Measurements from ENCODE around the gene ACAT2.
"Not testable (repeated sequence)": the region's sequence is repeated elsewhere in the genome, so short reads cannot be mapped to it uniquely, and the experiment has no call there.

The ACAT2 gene

GRCh38 chr6:159718634-159719033 lies 43.2 kb upstream of the ACAT2 start:
- H3K27me3 ChIP-seq (ENCODE audit: insufficient read depth, insufficient read length) = no peaks in the 10 kb centered on the region
- H3K9ac ChIP-seq (ENCODE audit: insufficient read length, low read depth) = no peak overlapping the region
- H3K9me3 ChIP-seq (ENCODE audit: insufficient read depth, low read length) = no peaks in the 10 kb centered on the region
- no peaks in the 10 kb centered on the region for H3K4me1 ChIP-seq (ENCODE audit: insufficient read depth, insufficient read length)
- peaks cover 4% of the 10 kb centered on the region for H3K36me3 ChIP-seq (ENCODE audit: insufficient read depth, insufficient read length, low read length)
- no peak overlapping the region for H3K4me3 ChIP-seq (ENCODE audit: insufficient read length, low read depth)
- DNase-seq (ENCODE audit: low read depth, low spot score) = no peak
- TF ChIP-seq SUZ12 (IDR thresholded peaks at IDR 0.05; ENCODE audit: extremely low read depth, insufficient read depth, insufficient read length) (no peak), ZNF274 (IDR thresholded peaks at IDR 0.05; ENCODE audit: low read depth, low read length) (no peak), YY1 (IDR thresholded peaks at IDR 0.05; ENCODE audit: insufficient read depth, insufficient read length) (no peak)

- DNase-seq (ENCODE audit: low read depth, low spot score) = no peak
- no peaks in the 10 kb centered on the region for H3K9me3 ChIP-seq (ENCODE audit: insufficient read depth, low read length)
- no peak for TF ChIP-seq SUZ12 (IDR thresholded peaks at IDR 0.05; ENCODE audit: extremely low read depth, insufficient read depth, insufficient read length)
- no peak for TF ChIP-seq ZNF274 (IDR thresholded peaks at IDR 0.05; ENCODE audit: low read depth, low read length)
- no peak for TF ChIP-seq YY1 (IDR thresholded peaks at IDR 0.05; ENCODE audit: insufficient read depth, insufficient read length)
- peaks cover 4% of the 10 kb centered on the region for H3K36me3 ChIP-seq (ENCODE audit: insufficient read depth, insufficient read length, low read length)
- no peaks in the 10 kb centered on the region for H3K4me1 ChIP-seq (ENCODE audit: insufficient read depth, insufficient read length)
- H3K9ac ChIP-seq (ENCODE audit: insufficient read length, low read depth) = no peak overlapping the region
- H3K27me3 ChIP-seq (ENCODE audit: insufficient read depth, insufficient read length) = no peaks in the 10 kb centered on the region
- H3K4me3 ChIP-seq (ENCODE audit: insufficient read length, low read depth) = no peak overlapping the region
Measured at GRCh38 chr6:159719287-159719686, 42.6 kb upstream of the ACAT2 start.

- Histone ChIP-seq H3K9ac (ENCODE audit: insufficient read length, low read depth) (no peak overlapping the region), H3K4me1 (ENCODE audit: insufficient read depth, insufficient read length) (no peaks in the 10 kb centered on the region), H3K36me3 (ENCODE audit: insufficient read depth, insufficient read length, low read length) (peaks cover 4% of the 10 kb centered on the region), H3K9me3 (ENCODE audit: insufficient read depth, low read length) (no peaks in the 10 kb centered on the region), H3K4me3 (ENCODE audit: insufficient read length, low read depth) (no peak overlapping the region), H3K27me3 (ENCODE audit: insufficient read depth, insufficient read length) (no peaks in the 10 kb centered on the region)
- DNase-seq (ENCODE audit: low read depth, low spot score) = peak; percentile 38
- no peak for TF ChIP-seq ZNF274 (IDR thresholded peaks at IDR 0.05; ENCODE audit: low read depth, low read length)
- no peak for TF ChIP-seq SUZ12 (IDR thresholded peaks at IDR 0.05; ENCODE audit: extremely low read depth, insufficient read depth, insufficient read length)
- TF ChIP-seq YY1 (IDR thresholded peaks at IDR 0.05; ENCODE audit: insufficient read depth, insufficient read length) = no peak
Measured at GRCh38 chr6:159720708-159721107, 41.1 kb upstream of the ACAT2 start.

GRCh38 chr6:159721981-159722380 lies 39.9 kb upstream of the ACAT2 start:
- H3K9ac ChIP-seq (ENCODE audit: insufficient read length, low read depth); DNase-seq (ENCODE audit: low read depth, low spot score): not testable (repeated sequence)

GRCh38 chr6:159722655-159723054 lies 39.2 kb upstream of the ACAT2 start:
- TF ChIP-seq SUZ12 (IDR thresholded peaks at IDR 0.05; ENCODE audit: extremely low read depth, insufficient read depth, insufficient read length) (no peak), YY1 (IDR thresholded peaks at IDR 0.05; ENCODE audit: insufficient read depth, insufficient read length) (no peak), ZNF274 (IDR thresholded peaks at IDR 0.05; ENCODE audit: low read depth, low read length) (no peak)
- H3K4me1 ChIP-seq (ENCODE audit: insufficient read depth, insufficient read length) = no peaks in the 10 kb centered on the region
- no peaks in the 10 kb centered on the region for H3K27me3 ChIP-seq (ENCODE audit: insufficient read depth, insufficient read length)
- no peaks in the 10 kb centered on the region for H3K9me3 ChIP-seq (ENCODE audit: insufficient read depth, low read length)
- H3K9ac ChIP-seq (ENCODE audit: insufficient read length, low read depth) = no peak overlapping the region
- H3K36me3 ChIP-seq (ENCODE audit: insufficient read depth, insufficient read length, low read length) = peaks cover 4% of the 10 kb centered on the region
- H3K4me3 ChIP-seq (ENCODE audit: insufficient read length, low read depth) = no peak overlapping the region
- no peak for DNase-seq (ENCODE audit: low read depth, low spot score)

More at GRCh38 chr6:159721981-159722380, 39.9 kb upstream of the ACAT2 start:
- not testable (repeated sequence) for H3K4me1 ChIP-seq (ENCODE audit: insufficient read depth, insufficient read length); H3K9me3 ChIP-seq (ENCODE audit: insufficient read depth, low read length); H3K4me3 ChIP-seq (ENCODE audit: insufficient read length, low read depth); H3K27me3 ChIP-seq (ENCODE audit: insufficient read depth, insufficient read length); H3K36me3 ChIP-seq (ENCODE audit: insufficient read depth, insufficient read length, low read length)

GRCh38 chr6:159723259-159723658 lies 38.6 kb upstream of the ACAT2 start:
- H3K36me3 ChIP-seq (ENCODE audit: insufficient read depth, insufficient read length, low read length) = peaks cover 4% of the 10 kb centered on the region
- TF ChIP-seq YY1 (IDR thresholded peaks at IDR 0.05; ENCODE audit: insufficient read depth, insufficient read length) (no peak), SUZ12 (IDR thresholded peaks at IDR 0.05; ENCODE audit: extremely low read depth, insufficient read depth, insufficient read length) (no peak), ZNF274 (IDR thresholded peaks at IDR 0.05; ENCODE audit: low read depth, low read length) (no peak)
- no peak for DNase-seq (ENCODE audit: low read depth, low spot score)
- no peaks in the 10 kb centered on the region for H3K9me3 ChIP-seq (ENCODE audit: insufficient read depth, low read length)
- no peak overlapping the region for H3K4me3 ChIP-seq (ENCODE audit: insufficient read length, low read depth)
- no peaks in the 10 kb centered on the region for H3K4me1 ChIP-seq (ENCODE audit: insufficient read depth, insufficient read length)
- H3K27me3 ChIP-seq (ENCODE audit: insufficient read depth, insufficient read length) = no peaks in the 10 kb centered on the region
- H3K9ac ChIP-seq (ENCODE audit: insufficient read length, low read depth) = no peak overlapping the region

GRCh38 chr6:159724778-159725177 lies 37.1 kb upstream of the ACAT2 start:
- no peak for TF ChIP-seq YY1 (IDR thresholded peaks at IDR 0.05; ENCODE audit: insufficient read depth, insufficient read length)
- TF ChIP-seq SUZ12 (IDR thresholded peaks at IDR 0.05; ENCODE audit: extremely low read depth, insufficient read depth, insufficient read length) = no peak
- TF ChIP-seq ZNF274 (IDR thresholded peaks at IDR 0.05; ENCODE audit: low read depth, low read length) = no peak
- peaks cover 9% of the 10 kb centered on the region for H3K36me3 ChIP-seq (ENCODE audit: insufficient read depth, insufficient read length, low read length)
- no peaks in the 10 kb centered on the region for H3K9me3 ChIP-seq (ENCODE audit: insufficient read depth, low read length)
- H3K4me3 ChIP-seq (ENCODE audit: insufficient read length, low read depth) = no peak overlapping the region
- no peak for DNase-seq (ENCODE audit: low read depth, low spot score)
- no peaks in the 10 kb centered on the region for H3K4me1 ChIP-seq (ENCODE audit: insufficient read depth, insufficient read length)
- H3K27me3 ChIP-seq (ENCODE audit: insufficient read depth, insufficient read length) = no peaks in the 10 kb centered on the region
- peak overlapping the region; percentile 39 for H3K9ac ChIP-seq (ENCODE audit: insufficient read length, low read depth)

GRCh38 chr6:159725208-159725607 lies 36.6 kb upstream of the ACAT2 start:
- H3K9me3 ChIP-seq (ENCODE audit: insufficient read depth, low read length); H3K4me1 ChIP-seq (ENCODE audit: insufficient read depth, insufficient read length); H3K4me3 ChIP-seq (ENCODE audit: insufficient read length, low read depth); H3K36me3 ChIP-seq (ENCODE audit: insufficient read depth, insufficient read length, low read length); H3K9ac ChIP-seq (ENCODE audit: insufficient read length, low read depth); H3K27me3 ChIP-seq (ENCODE audit: insufficient read depth, insufficient read length); DNase-seq (ENCODE audit: low read depth, low spot score): not testable (repeated sequence)
